SK-N-MC (cell line): ENCODE data around the gene GPS1.

ENCODE experiments used
- EZH2 ChIP-seq: fragments of 200-600 bp; sonication (generic); IDR thresholded peaks from one replicate; pipeline ENCODE4 v1.6.1; 2017; ENCODE audit warnings: antibody characterized with exemption
- FOXP2 ChIP-seq: optimal IDR thresholded peaks from 2 replicates; pipeline ENCODE3; 2011; ENCODE audit warnings: mild to moderate bottlenecking, moderate library complexity; ENCODE audit not compliant: insufficient read depth; ENCODE audit errors: extremely low read length, control extremely low read depth
- POLR2AphosphoS5 ChIP-seq: IDR thresholded peaks from 2 replicates; pipeline ENCODE4 v1.6.1; 2012; ENCODE audit warnings: mild to moderate bottlenecking, low read depth, low read length, borderline replicate concordance

DNA sequence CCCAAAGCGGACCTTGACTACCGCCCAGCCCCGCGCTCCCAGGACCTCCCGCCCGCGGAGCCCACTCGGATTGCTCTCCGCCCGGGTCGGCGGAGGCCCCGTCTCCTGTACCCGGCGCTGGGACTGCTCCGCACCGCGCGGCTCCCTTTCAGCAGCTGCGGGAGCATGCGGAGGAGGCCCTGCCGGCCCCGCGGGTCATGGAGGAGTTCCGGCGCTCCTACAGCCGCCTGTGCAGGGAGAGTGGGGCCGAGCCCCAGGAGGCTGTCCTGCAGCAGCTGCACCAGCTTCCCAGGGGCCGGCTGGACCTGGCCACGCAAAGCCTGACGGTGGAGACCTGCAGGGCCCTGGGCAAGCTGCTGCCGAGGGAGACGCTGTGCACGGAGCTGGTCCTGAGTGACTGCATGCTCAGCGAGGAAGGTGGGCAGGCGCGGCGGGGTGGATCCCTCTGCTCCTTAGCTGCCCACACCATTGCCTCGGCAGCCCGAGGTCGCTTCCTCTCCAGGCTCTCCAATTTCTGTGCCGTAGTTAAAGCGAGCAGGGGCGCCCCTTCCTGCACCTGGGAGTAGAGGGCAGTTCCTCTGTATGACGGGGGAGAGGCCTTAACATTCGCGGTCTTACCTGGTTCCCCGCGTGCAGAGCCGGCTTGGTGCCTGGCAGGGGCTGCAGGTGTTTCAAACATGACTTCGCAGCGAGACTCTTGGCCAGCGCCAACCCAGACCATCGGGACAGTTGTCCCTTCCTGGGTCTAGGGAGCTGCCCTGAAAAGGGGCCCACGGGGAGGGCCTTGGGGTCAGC, 28.1 kb upstream of the GPS1 start:
- no peak; the same call in 1 of the 2 replicates for TF ChIP-seq POLR2AphosphoS5
- TF ChIP-seq EZH2, result no peak
- no peak for TF ChIP-seq FOXP2
